ENCODE results near the gene LRRC14B.
"Not testable (repeated sequence)": the region's sequence is repeated elsewhere in the genome, so short reads cannot be mapped to it uniquely, and the experiment has no call there.

LRRC14B gene

DNA sequence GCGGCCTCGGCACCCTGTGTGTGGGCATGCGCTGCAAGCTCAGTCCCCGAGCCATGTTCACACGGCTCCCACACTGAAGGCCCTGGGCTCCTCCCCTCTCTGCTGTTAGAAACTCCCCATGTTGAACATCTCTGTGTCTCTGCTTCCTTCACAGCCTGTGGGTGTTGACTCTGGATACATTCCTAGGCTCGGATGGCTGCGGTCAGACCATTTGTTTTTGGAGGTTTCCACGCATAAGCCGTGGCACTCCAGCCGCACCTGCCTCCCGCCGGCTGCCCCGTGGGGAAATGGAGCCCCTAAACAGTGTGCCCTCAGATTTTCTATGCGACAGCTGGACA, 31.2 kb upstream of the LRRC14B start:
- DNase-seq (ENCODE audit: low read depth in 2 of 2): no peak

DNA sequence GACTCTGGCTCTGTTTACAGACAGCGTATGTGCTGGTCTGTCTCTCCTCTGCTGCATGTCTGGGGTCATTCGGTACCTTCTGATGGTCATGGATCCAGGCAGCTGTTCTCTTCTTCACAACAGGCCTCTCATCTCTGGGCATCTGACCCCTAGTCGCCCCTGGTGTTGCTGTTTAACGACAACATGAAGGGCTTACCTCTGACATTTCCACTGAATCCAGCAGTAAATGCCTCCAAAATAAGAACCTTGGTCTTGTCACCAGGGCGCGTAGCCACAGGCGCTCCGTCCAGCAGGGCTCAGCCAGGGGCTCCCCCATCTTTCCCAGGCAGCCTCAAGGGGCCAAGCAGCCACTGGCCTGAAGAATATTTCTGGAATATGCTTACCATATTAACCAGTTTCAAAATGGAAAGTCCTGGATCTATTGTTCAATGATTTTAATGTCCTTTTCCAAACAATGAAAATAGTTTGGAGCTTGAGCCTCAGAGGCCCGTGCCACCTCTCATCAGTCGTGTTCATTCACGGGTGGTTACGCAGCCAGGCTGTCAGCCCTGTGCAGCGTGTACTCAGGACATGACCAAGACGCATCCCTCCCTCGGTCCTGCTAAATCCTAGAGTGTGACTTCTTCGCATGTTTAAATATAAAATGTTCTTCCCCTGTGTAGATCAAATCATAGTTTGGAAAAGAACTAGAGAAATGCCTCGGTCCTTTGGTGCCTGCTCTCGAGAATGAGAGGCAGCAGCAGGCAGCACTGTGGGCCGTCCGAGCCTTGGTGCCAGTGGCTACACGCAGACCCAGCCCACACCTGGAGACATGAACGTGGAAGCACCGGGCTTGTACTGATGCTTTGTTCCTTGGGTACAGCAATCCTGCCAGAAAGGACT, 30.1 kb upstream of the LRRC14B start:
- no peak for DNase-seq (ENCODE audit: low read depth in 2 of 2)

DNA sequence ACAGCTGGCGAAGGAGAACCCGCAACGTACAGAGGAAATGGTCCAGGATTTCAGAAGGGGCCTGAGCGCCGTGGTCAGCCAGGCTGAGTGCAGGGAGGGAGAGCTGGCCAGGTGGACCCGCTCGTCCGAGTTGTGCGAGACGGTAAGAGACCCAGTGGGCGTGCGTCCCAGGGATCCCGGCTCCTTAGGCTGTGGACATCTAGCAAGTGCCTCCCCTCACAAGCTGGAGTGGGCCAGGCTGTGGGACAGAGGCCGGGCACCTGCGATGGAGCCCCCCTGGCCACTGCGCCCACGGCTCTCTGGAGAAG, 29.5 kb upstream of the LRRC14B start:
- no peak for DNase-seq (ENCODE audit: low read depth in 2 of 2)

DNA sequence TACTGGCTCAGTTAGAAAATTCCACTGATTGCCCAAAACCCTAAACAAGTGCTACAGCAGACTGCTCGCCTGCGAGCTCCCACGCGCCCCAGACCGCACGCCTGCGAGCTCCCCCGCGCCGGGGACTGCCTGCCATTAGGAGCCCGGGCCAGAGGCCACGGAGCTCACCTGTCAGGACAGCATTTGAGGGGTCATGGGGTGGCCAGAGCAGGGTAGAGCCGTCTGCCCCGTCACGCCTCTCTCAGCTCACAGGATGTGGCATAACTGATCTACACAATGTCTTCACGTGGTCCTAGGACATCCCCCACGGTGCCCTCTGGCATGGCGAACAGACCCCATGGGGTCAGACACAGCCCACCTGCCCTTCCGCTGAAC, 29.1 kb upstream of the LRRC14B start:
- no peak for DNase-seq (ENCODE audit: low read depth in 2 of 2)

DNA sequence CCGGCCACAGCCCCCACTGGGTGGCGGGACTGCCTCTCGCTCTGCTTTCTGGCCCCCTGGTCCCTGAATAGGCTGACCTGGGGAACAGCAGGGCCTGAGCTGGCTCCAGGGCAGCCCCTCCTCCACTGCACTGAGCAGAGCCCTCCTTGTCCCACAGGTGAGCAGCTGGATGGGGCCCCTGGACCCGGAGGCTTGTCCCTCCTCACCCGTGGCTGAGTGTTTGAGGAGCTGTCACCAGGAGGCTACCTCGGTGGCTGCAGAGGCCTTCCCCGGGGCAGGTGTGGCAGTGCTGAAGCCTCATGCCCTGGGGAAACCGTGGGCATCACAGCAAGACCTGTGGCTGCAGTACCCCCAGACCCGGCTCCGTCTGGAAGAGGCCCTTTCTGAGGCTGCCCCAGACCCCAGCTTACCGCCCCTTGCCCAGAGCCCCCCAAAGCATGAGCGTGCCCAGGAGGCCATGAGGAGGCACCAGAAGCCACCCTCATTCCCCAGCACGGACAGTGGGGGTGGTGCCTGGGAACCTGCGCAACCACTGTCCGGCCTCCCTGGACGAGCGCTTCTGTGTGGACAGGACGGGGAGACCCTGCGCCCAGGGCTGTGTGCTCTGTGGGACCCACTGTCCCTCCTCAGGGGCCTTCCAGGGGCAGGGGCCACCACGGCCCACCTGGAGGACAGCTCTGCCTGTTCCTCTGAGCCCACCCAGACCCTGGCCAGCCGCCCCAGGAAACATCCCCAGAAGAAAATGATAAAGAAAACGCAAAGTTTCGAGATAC, 28.5 kb upstream of the LRRC14B start:
- no peak for DNase-seq (ENCODE audit: low read depth in 2 of 2)

DNA sequence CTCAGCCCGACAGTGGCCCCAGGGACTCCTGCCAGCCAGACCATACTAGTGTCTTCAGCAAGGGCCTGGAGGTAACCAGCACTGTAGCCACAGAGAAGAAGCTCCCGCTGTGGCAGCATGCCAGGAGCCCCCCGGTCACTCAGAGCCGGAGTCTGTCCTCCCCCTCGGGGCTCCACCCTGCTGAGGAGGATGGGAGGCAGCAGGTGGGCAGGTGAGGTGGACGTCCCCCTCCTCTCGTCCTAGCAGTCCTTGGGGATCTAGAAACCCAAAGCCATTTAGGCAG, 28.0 kb upstream of the LRRC14B start:
- DNase-seq (ENCODE audit: low read depth in 2 of 2): no peak

DNA sequence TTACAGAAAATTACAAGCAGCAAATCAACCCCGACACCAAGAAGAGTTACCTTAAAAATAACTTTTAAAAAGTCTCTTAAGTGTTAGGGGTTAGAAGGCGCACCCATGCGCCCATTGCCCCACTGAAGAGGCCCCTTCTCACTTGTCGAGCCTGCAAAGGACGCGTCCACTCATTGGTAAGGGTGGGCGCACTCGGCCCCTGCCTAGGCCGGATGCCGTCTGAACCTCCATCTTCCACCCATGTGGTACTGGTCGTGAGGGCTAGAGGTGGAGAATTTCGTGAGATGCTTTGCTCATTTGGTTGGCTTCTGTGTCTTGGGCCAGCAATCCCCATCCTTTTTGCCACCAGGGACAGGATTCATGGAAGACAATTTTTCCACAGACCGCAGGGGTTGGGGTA, 27.5 kb upstream of the LRRC14B start:
- DNase-seq (ENCODE audit: low read depth in 2 of 2): no peak

DNA sequence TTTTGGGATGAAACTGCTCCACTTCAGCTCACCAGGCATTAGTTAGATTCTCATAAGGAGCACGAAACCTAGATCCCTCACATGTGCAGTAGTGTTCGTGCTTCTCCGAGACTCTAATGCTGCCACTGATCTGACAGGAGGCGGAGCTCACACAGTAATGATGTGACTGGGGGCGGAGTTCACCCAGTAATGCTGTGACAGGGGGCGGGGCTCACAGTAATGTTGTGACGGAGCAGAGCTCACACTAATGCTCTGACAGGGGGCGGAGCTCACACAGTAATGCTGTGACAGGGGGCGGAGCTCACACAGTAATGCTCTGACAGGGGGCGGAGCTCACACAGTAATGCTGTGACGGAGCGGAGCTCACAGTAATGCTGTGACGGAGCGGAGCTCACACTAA, 27.1 kb upstream of the LRRC14B start:
- DNase-seq (ENCODE audit: low read depth in 2 of 2): no peak

DNA sequence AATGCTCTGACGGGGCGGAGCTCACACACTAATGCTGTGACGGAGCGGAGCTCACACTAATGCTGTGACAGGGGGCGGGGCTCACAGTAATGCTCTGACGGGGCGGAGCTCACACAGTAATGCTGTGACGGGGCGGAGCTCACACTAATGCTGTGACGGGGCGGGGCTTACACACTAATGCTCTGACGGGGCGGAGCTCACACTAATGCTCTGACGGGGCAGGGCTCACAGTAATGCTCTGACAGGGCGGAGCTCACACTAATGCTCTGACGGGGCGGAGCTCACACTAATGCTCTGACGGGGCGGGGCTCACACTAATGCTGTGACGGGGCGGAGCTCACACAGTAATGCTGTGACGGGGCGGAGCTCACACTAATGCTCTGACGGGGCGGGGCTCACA, 26.5 kb upstream of the LRRC14B start:
- DNase-seq (ENCODE audit: low read depth in 2 of 2): not testable (repeated sequence)

DNA sequence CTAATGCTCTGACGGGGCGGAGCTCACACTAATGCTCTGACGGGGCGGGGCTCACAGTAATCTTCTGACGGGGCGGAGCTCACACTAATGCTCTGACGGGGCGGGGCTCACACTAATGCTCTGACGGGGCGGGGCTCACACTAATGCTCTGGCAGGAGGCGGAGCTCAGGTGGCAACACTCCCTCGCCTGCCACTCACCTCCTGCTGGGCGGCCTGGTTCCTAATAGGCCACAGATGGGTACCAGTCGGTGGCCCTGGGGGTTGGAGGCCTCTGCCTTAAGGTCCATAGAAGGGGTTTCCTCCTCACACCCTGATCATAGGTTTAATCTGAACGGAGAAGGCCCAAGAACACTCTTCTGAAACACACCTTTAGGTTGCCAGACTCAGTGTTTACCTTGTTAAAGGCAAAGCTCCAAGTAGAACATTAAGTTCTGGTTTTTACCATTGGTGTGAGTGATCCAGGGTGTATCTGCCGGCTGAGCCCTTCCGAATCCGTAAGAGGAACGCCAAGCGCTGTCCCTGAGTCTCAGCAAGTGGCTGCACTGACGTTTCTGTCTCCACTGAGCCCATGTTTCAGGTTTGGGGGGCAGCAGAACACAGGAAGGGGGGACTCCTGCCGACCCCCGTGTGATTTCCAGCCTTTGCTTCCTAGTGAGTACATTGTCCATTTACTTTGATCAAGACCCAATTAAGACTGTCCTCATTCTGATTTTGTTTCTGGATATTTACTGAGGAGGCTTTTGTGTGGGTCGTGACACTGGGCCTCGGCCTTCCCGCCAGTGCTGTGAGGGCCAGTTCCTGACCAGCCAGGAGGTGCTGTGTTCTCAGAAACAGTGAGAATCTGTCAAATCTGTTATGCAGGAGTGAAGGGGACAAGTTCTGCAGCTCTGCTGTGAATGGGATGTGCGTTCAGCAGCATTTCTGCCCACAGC, 24.6 kb upstream of the LRRC14B start:
- DNase-seq (ENCODE audit: low read depth in 2 of 2): no peak

DNA sequence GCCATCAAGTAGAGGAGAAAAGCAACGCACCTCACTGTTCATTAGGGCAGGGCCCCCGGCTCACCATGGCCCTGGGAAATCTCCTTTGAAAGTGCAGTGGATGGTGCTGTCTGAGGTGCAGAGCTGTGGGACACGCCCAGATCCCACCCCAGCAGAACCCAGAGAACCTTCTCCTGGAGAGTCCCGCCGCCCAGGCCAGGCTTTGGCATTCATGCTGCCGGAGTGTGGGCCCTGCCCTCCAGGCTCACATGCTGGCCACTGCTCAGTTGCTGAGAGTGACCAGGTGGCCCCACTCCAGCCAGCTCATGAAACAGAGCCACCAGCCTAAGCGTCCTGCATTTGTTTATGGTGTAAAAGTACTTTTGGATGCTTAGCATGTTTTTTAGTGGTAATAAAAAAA, 23.8 kb upstream of the LRRC14B start:
- DNase-seq (ENCODE audit: low read depth in 2 of 2): no peak

DNA sequence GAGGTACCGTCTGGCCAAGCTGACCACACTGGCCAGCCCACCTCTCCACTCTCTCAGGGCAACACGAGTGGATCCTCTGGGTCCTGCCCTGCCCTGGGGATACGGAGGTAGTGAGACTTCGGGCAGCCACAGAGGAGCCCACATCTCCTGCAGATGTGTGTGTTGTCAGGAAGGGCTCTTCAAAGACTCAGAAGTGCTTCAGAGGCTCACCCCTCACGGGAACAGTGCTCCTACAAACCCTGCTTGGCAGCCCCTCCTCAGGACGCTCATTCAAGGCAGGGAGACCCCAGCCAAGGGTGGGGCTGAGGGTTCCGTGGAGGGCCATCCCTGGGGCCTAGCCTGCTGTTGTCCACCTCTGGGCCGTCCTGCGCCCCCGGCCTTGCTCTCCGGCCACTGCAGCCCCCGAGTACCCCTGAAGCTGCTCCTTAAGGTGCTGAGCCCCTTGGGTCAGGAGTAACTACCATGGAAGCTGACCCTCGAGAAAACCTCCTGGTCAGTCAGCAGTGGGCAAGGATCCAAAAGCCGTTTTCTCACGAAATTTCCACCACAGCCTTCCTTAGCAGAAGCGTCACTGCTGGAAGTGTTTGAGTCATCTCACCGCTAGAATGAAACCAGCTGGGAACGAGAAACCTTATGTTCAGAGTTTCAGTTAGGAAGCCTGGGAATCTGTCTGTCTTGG, 23.2 kb upstream of the LRRC14B start:
- no peak for DNase-seq (ENCODE audit: low read depth in 2 of 2)

DNA sequence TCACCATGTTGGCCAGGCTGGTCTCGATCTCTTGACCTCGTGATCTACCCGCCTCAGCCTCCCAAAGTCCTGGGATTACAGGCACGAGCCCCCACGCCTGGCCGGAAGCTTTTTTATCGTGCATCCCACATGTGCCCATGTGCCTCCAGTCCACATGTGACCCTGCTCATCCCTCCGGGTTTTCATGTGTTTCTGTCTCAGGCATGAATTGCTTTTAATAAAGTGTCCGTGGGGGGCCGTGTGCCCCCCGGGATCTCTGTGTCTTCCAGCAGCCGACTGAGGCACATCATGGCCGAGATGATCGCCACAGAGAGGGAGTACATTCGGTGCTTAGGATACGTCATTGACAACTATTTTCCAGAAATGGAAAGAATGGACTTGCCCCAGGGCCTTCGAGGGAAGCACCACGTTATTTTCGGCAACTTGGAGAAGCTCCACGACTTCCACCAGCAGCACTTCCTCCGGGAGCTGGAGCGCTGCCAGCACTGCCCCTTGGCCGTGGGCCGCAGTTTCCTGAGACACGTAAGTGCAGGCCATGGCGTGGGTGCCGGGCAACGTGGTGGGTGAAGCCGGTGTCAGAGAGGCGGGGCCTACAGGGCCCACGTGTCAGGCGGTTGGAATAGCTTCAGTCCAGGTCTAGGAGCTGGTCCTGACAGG, 22.1 kb upstream of the LRRC14B start:
- no peak for DNase-seq (ENCODE audit: low read depth in 2 of 2)

DNA sequence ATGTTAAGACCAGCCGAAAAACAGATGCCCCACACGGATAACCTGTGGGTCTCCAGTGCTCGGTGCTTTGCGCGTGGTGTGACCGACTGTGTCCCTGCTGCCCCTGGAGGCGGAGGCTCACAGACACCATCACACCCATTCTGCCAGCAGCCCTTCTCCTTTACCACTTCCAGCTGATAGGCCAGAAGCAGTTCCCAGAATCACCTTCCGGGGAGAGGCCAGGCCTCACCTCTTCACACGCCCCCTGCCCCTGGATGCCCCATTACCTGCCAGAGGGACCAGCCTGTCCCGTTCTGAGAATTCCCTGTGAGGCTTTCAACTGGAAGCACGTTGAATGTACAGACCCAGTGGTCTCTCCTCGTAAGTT, 21.6 kb upstream of the LRRC14B start:
- DNase-seq (ENCODE audit: low read depth in 2 of 2): no peak

DNA sequence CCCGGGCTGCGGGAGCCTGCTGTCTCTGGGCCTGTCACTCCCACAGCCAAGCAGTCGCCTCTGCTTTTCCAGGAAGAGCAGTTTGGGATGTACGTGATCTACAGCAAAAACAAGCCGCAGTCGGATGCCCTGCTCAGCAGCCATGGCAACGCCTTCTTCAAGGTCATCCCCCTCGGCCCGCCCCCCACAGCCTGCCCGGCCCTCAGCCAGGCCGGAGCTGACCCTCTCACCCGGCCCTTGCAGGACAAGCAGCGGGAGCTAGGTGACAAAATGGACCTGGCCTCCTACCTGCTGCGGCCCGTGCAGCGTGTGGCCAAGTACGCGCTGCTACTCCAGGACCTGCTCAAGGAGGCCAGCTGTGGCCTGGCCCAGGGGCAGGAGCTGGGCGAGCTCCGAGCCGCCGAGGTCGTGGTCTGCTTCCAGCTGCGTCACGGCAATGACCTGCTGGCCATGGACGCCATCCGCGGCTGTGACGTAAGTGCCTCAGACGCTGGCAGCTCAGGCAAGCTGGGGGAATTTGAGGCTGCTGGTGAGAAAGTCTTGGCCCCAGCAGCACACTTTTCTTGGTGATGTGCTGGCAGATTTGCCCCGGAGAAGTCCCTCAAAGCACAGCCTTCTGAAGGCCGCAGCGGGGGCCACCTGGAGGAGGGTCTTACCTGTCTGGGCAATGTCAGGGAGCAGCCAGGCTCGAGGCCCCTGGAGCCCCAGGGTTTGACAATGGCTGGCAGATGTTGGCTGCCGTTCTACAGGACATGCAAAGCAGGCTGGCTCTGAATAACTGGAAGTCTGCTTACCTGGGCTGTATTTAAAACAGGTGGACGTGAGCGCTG, 20.1 kb upstream of the LRRC14B start:
- no peak for DNase-seq (ENCODE audit: low read depth in 2 of 2)

DNA sequence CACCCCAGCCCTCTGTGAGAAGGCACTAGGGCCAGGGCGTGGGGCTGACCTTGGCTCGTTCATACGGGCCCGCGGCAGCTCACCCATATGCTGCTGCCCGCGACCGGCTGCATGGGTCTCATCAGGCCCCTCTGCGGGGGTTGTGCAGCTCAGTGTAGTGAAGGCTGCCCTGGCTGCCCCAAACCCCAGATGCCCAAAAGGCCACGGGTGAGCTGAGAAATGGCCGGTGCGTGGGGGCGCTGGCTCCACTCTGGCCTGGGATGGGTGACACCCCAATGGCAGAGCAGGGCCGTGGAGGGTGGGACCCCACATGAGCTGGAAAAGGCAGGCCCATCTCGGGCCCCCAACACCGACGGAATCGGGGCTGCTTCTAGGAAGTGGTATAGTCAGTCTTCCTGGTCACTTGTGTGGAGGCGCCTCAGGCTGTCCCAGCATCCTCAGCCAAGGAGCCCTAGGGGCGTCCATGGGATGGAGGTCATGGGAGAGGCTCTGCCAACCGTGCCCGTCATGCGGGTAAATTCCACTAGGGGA, 19.4 kb upstream of the LRRC14B start:
- DNase-seq (ENCODE audit: low read depth in 2 of 2): no peak

DNA sequence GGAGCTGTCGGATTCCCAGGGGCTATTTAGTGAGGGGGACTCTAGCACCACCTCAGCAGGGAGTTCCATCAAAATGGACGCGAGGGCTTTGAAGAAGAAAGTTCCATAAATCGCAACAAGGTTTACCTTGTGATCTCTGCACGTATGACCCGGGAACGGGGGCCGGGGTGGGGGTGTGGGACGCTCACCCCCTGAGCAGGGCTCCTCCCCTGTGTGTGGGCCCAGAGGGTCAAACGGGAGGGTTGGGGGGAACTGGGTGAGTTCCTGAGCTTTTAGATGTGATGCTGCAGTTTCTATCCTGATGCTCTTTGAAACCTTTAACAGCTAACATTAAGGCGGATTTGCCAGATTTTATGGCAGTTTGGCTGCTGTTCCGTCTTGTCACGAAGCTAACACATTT, 18.9 kb upstream of the LRRC14B start:
- DNase-seq (ENCODE audit: low read depth in 2 of 2): no peak

DNA sequence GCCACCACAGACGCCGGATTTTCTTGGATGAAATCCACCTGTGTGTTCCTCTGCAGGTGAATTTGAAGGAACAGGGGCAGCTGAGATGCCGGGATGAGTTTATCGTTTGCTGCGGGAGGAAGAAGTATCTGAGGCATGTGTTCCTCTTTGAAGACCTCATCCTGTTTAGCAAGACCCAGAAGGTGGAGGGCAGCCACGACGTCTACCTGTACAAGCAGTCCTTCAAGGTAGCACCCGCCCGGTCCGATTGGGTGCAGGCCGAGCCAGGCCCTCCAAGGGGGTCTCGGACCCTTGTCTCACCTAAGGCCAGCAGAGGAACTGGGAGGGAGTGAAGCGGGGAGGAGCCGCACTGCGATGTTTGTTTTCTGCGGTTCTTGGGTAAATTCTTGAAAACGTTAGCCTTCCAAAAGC, 18.4 kb upstream of the LRRC14B start:
- no peak for DNase-seq (ENCODE audit: low read depth in 2 of 2)

DNA sequence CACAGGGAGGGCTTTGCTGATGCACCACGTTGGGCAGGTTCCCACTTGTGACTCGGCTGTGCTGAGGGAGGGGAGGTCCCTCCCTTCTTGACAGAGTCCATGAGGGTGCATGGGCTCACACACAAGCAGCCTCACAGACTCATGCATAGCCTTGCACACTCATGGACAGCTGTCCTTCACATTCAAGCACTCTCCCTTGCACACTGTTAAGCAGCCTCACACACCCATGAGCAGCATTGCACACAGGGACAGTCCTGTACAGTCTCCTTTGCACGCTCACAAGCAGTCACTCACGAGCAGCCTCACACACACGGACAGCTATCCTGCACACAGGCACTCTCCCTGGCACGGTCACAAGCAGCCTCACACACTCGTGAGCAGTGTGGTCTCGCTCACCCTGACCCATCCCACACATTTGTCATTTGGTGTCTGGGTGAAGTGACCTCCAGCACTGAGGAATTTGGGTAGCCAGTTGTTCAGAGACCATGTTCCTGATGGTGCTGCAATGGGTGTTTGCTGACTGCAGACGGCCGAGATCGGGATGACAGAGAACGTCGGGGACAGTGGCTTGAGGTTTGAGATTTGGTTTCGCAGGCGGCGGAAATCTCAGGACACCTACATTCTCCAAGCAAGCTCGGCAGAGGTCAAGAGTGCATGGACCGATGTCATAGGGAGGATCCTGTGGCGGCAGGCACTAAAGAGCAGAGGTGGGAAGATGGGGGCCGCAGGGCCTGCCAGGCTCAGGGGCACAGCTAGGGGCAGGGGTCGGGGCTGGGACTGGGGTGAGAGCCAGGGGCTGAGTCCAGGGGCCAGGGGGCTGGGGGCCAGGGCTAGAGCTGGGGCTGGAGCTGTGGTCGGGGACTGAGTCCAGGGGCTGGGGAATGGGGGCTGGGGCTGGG, 17.7 kb upstream of the LRRC14B start:
- DNase-seq (ENCODE audit: low read depth in 2 of 2): no peak

DNA sequence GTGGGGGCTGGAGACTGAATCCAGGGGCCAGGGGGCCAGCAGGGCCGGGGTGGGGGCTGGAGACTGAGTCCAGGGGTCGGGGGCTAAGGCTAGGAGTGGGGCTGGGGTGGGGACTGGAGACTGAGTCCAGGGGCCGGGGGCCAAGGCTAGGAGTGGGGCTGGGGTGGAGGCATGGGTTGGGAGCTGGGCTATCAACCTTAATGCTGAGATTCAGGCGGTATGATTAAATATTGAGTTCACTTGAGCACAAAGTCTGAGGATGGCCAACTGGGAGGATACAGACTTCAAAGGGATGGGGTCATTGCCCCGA, 17.0 kb upstream of the LRRC14B start:
- no peak for DNase-seq (ENCODE audit: low read depth in 2 of 2)

Data from activated CD4-positive, alpha-beta T cell treated with anti-CD3 and anti-CD28 coated beads for 24 hours (primary cell).